Stimulated activated naive CD8-positive, alpha-beta T cell treated with anti-CD3 and anti-CD28 coated beads, Interleukin-15, amount 100 ng/mL, for 72 hours (primary cell): ENCODE data around the gene NFATC3.

Experiments
- ATAC-seq: fragments of 150-1000 bp; cut with Tn5 transposase; 2 replicates; pipeline ENCODE4 v1.10.0; 2021; ENCODE audit warnings: mild to moderate bottlenecking, moderate library complexity
- DNase-seq, 2 donors: peaks; one replicate each; pipeline ENCODE4 v3.0.0; 2021 to 2022
- H3K27ac Mint-ChIP-seq, 2 donors: one replicate each; pipeline ENCODE4 v1.8.0; 2022; ENCODE audit warnings: mild to moderate bottlenecking in 2 of 2, mixed read lengths in 2 of 2, moderate library complexity in 2 of 2
- H3K27me3 Mint-ChIP-seq: one replicate; pipeline ENCODE4 v1.8.0; 2022; ENCODE audit warnings: mixed read lengths
- H3K4me1 Mint-ChIP-seq: one replicate; pipeline ENCODE4 v1.8.0; 2022; ENCODE audit warnings: mild to moderate bottlenecking, mixed read lengths
- H3K4me3 Mint-ChIP-seq, 2 donors: one replicate each; pipeline ENCODE4 v1.8.0; 2022; ENCODE audit warnings: mild to moderate bottlenecking in 2 of 2, mixed read lengths in 2 of 2, moderate library complexity in 1 of 2
- H3K9me3 Mint-ChIP-seq, 2 donors: one replicate each; pipeline ENCODE4 v1.8.0; 2022; ENCODE audit warnings: mixed read lengths in 2 of 2

The NFATC3 gene

GRCh38 chr16:68231384-68232136 is 146.4 kb downstream of the NFATC3 start:
- Mint-ChIP-seq H3K4me3 (no peak overlapping the region), H3K27me3 (no peaks in the 10 kb centered on the region), H3K27ac (peak overlapping the region in 1 of 2 donors; percentile 86), H3K4me1 (peaks cover 71% of the 10 kb centered on the region), H3K9me3 (no peaks in the 10 kb centered on the region)
- ATAC-seq (no peak), DNase-seq (no peak)

DNA sequence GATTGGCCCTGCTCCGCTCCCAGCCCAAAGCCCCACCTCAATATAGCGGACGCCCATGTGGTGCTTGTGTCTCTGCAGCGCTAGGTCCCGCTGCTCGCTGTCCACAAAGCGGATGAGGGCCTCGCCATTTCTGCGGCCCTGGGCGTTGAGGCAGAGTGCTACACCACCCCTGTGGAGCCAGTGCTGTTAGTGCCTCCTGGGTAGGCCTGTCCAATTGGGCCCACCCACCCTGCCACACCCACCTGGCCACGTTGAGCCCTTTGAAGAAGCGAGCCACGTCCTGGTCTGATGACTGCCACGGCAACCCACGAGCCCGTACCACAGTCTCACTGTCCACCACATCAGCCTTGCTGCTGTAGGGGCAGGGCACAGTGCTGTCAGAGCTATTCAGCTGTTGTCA is 147.2 kb downstream of the NFATC3 start:
- ATAC-seq (no peak), DNase-seq (no peak)
- Mint-ChIP-seq H3K9me3 (no peaks in the 10 kb centered on the region), H3K27ac (no peak overlapping the region), H3K27me3 (no peaks in the 10 kb centered on the region), H3K4me1 (peaks cover 71% of the 10 kb centered on the region), H3K4me3 (no peak overlapping the region)

GRCh38 chr16:68233085-68233834 is 148.1 kb downstream of the NFATC3 start:
- Mint-ChIP-seq H3K27me3 (no peaks in the 10 kb centered on the region), H3K4me1 (peaks cover 70% of the 10 kb centered on the region), H3K4me3 (no peak overlapping the region), H3K27ac (peak overlapping the region in 1 of 2 donors; percentile 37), H3K9me3 (no peaks in the 10 kb centered on the region)
- peak in 1 of 2 donors; percentile 37 for DNase-seq
- ATAC-seq, result peak; percentile 41

GRCh38 chr16:68233835-68234187 is 148.6 kb downstream of the NFATC3 start:
- H3K4me1 Mint-ChIP-seq, result peaks cover 69% of the 10 kb centered on the region
- ATAC-seq (no peak), DNase-seq (no peak)
- H3K9me3 Mint-ChIP-seq, result no peaks in the 10 kb centered on the region
- peak overlapping the region in 1 of 2 donors; percentile 77 for H3K27ac Mint-ChIP-seq
- no peak overlapping the region for H3K4me3 Mint-ChIP-seq
- no peaks in the 10 kb centered on the region for H3K27me3 Mint-ChIP-seq

- H3K4me3 Mint-ChIP-seq, result peak overlapping the region; percentile 5 to 7
- no peaks in the 10 kb centered on the region for H3K9me3 Mint-ChIP-seq
- peak overlapping the region in 1 of 2 donors; percentile 77 for H3K27ac Mint-ChIP-seq
- no peaks in the 10 kb centered on the region for H3K27me3 Mint-ChIP-seq
- peaks cover 68% of the 10 kb centered on the region for H3K4me1 Mint-ChIP-seq
- peak in 1 of 2 donors; percentile 14 for DNase-seq
- ATAC-seq, result no peak
Observed at GRCh38 chr16:68234188-68235107, 149.3 kb downstream of the NFATC3 start.

DNA sequence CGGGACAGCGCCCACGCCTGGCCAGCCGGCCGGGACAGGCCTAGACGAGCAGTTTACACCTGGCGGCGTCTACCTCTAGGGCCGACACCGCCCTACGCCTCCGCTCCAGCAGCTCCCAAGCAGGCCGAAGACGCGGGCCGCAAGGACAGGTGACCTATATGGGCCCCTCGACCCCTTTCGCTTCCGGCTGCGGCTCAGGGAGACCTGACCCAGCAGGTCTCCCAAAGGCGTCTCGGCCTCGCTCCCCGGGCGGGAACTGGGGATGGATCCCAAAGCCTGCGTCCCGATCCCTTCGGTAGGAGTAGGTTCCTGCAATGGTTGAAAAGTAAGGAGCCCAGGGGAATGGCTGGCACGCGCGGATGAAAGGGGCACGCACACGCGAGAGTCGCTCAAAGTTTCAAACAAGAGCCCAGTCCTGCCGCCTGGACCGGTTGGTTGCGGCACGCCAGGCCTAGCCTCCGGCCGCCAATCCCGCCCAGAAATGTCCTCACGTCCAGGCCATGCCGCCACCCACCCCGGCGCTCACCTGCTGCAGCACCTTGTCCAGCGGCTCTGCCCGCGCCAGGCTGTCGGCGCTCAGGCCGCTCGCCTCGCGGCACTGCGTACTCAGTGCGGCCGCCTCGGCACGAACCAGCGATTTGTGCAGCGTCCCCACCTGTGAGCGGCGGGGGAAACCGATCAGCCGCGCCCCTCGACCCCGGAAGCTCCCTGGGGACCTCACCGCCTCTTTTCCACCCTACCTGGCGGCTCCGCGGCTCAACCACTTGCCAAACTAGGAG is 150.1 kb downstream of the NFATC3 start:
- ATAC-seq (no peak), DNase-seq (peak in 1 of 2 donors; percentile 14)
- Mint-ChIP-seq H3K27me3 (no peaks in the 10 kb centered on the region), H3K4me3 (peak overlapping the region in 1 of 2 donors; percentile 63), H3K27ac (peak overlapping the region in 1 of 2 donors; percentile 68), H3K9me3 (no peaks in the 10 kb centered on the region), H3K4me1 (peaks cover 75% of the 10 kb centered on the region)

- Mint-ChIP-seq H3K27me3 (no peaks in the 10 kb centered on the region), H3K4me1 (peaks cover 75% of the 10 kb centered on the region), H3K27ac (peak within 1 kb of the TSS in 1 of 2 donors; percentile 96), H3K9me3 (no peaks in the 10 kb centered on the region), H3K4me3 (peak within 1 kb of the TSS; percentile 94 to 99)
- ATAC-seq, result no peak
- DNase-seq, result no peak
Observed at GRCh38 chr16:68235887-68236136, 150.6 kb downstream of the NFATC3 start, which contains the start of gene ESRP2. TSS of gene ESRP2 (minus strand) at chr16:68236127. CDS start at chr16:68236045, 82 bp downstream.

GRCh38 chr16:68236137-68236825 is 151.1 kb downstream of the NFATC3 start:
- Mint-ChIP-seq H3K27ac (peak overlapping the region in 1 of 2 donors; percentile 84), H3K27me3 (no peaks in the 10 kb centered on the region), H3K4me1 (peaks cover 75% of the 10 kb centered on the region), H3K9me3 (no peaks in the 10 kb centered on the region), H3K4me3 (peak overlapping the region; percentile 94 to 99)
- DNase-seq, result peak in 1 of 2 donors; percentile 50
- ATAC-seq, result peak; percentile 4

DNA sequence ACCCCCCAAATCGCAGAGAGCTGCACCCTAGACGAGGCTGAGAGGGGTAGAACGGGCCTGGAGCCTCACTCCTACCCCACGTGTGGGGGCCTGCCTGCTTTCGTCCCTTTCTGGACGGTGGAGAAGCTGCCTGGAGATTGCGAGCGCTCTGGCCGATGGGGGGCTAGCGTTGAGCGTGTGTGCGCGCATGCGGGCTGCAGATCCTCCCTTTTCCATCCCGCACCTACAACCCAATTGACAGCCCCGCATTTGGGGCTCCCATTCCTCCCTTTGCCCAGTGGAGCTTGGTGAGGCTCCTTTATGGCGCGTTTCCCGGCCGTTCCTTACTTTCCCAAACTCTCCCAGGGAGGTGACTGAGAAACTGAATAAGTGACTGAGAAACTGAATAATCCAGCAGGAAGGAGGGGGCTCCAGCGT is 151.7 kb downstream of the NFATC3 start:
- H3K9me3 Mint-ChIP-seq, result no peaks in the 10 kb centered on the region
- peaks cover 75% of the 10 kb centered on the region for H3K4me1 Mint-ChIP-seq
- DNase-seq, result peak in 1 of 2 donors; percentile 58
- ATAC-seq, result peak; percentile 17
- H3K27ac Mint-ChIP-seq, result peak overlapping the region; percentile 40 to 96
- H3K27me3 Mint-ChIP-seq, result no peaks in the 10 kb centered on the region
- H3K4me3 Mint-ChIP-seq, result peak overlapping the region; percentile 94 to 99

- H3K27ac Mint-ChIP-seq, result peak overlapping the region; percentile 96 to 98
- DNase-seq (peak; percentile 88 to 91), ATAC-seq (peak; percentile 77)
- H3K4me1 Mint-ChIP-seq, result peaks cover 71% of the 10 kb centered on the region
- peak overlapping the region; percentile 94 to 99 for H3K4me3 Mint-ChIP-seq
- no peaks in the 10 kb centered on the region for H3K9me3 Mint-ChIP-seq
- H3K27me3 Mint-ChIP-seq, result no peaks in the 10 kb centered on the region
Observed at GRCh38 chr16:68237243-68238028, 152.3 kb downstream of the NFATC3 start.

- Mint-ChIP-seq H3K4me3 (peak overlapping the region; percentile 94 to 99), H3K27me3 (no peaks in the 10 kb centered on the region), H3K27ac (peak overlapping the region; percentile 92 to 98), H3K9me3 (no peaks in the 10 kb centered on the region), H3K4me1 (peaks cover 66% of the 10 kb centered on the region)
- ATAC-seq (no peak), DNase-seq (no peak)
Observed at GRCh38 chr16:68238029-68238345, 152.8 kb downstream of the NFATC3 start.

GRCh38 chr16:68242085-68242484 is 156.9 kb downstream of the NFATC3 start:
- H3K4me1 Mint-ChIP-seq, result peaks cover 57% of the 10 kb centered on the region
- ATAC-seq (no peak), DNase-seq (no peak)
- no peaks in the 10 kb centered on the region for H3K9me3 Mint-ChIP-seq
- no peak overlapping the region for H3K4me3 Mint-ChIP-seq
- no peak overlapping the region for H3K27ac Mint-ChIP-seq
- H3K27me3 Mint-ChIP-seq, result no peaks in the 10 kb centered on the region

DNA sequence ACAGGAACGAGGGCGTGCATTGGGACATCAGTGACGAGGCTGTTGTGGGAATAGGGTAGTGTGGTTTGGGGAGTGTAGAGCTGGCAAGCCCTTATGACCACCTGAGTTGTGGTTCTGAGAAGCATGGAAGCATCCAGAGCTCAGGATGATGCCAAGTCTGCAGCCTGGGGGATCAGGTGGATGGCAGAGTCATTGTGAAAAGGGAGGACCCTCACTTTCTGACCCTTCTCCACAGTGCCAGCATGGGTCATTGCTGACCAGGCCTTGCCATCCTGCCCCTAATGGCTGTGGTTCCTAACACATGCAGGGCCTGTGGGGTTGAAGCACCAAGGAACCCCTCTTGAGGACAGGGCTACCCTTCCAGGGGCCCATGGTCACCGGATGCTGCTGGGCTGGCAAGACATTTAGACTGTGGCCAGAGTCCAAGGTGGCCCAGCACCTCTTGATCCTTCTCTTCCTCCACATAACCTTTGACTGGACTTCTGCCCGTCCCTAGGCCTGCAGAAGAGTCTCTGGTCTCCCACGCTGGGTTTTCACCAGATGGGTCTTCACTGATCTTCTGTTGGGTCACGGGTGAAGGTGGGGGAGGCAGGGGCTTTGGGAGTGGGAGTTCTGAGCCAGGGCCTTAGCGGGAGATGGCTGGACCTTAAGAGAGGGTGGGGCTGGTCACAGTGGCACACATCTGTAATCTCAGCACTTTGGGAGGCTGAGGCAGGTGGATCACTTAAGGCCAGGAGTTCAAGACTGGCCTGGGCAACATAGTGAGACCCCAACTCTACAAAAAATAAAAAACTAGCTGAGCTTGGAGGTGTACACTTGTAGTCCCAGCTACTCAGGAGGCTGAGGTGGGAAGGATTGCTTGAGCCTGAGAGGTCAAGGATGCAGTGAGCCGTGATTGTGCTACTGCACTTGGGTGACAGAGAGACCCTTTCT is 158.0 kb downstream of the NFATC3 start:
- no peak for ATAC-seq
- H3K4me1 Mint-ChIP-seq, result peaks cover 58% of the 10 kb centered on the region
- peak overlapping the region; percentile 35 to 37 for H3K4me3 Mint-ChIP-seq
- no peak for DNase-seq
- no peaks in the 10 kb centered on the region for H3K9me3 Mint-ChIP-seq
- no peak overlapping the region for H3K27ac Mint-ChIP-seq
- no peaks in the 10 kb centered on the region for H3K27me3 Mint-ChIP-seq
